Left ventricle myocardium inferior (tissue), 1 donor: ENCODE measurements around the gene IRF4. TPM values are rescaled to one million over a fixed set of nuclear protein-coding genes. Genes with fewer than 3 reads are reported as not detected.

Experiments
- DNase-seq: peaks from one replicate; pipeline ENCODE4 v3.0.0-alpha.2; 2020
- H3K27ac ChIP-seq: fragments of 200-600 bp; replicated peaks from 2 replicates; pipeline ENCODE4 v1.8.0; 2021
- H3K27me3 ChIP-seq: fragments of 200-600 bp; 2 replicates; pipeline ENCODE4 v1.8.0; 2021; ENCODE audit warnings: low read depth
- H3K36me3 ChIP-seq: fragments of 200-600 bp; 2 replicates; pipeline ENCODE4 v1.8.0; 2021
- H3K4me1 ChIP-seq: fragments of 200-600 bp; 2 replicates; pipeline ENCODE4 v1.8.0; 2021
- H3K4me3 ChIP-seq: fragments of 200-600 bp; 2 replicates; pipeline ENCODE4 v1.8.0; 2021; ENCODE audit warnings: mild to moderate bottlenecking, moderate library complexity
- H3K9me3 ChIP-seq: fragments of 200-600 bp; replicated peaks from 2 replicates; pipeline ENCODE4 v1.8.0; 2021
- intact Hi-C: fragments of 100-400 bp; cut with micrococcal nuclease; formaldehyde crosslinking; loops from one replicate; pipeline ENCODE4 v1.11.0; 2022
- total RNA-seq: library from RNA; stranded (reverse); fragmentation: NEBNext Ultra II Directional; extraction: Animal tissue kit (Norgen Biotek cat#: 25700); gene quantifications from one replicate; pipeline ENCODE4 v1.2.1, GENCODE V29; 2021
- TF ChIP-seq, protein P1 (sequence below): fragments of 200-600 bp; IDR thresholded peaks from 2 replicates; pipeline ENCODE4 v1.8.0; 2021; ENCODE audit warnings: antibody characterized with exemption, mild to moderate bottlenecking, borderline replicate concordance
- donor health status: DM: no; HTN: yes; CAD: no; lungs with severe emphysema.

Gene IRF4
- total RNA-seq, 1 donor from 2014 or later = 0.22 TPM

DNA sequence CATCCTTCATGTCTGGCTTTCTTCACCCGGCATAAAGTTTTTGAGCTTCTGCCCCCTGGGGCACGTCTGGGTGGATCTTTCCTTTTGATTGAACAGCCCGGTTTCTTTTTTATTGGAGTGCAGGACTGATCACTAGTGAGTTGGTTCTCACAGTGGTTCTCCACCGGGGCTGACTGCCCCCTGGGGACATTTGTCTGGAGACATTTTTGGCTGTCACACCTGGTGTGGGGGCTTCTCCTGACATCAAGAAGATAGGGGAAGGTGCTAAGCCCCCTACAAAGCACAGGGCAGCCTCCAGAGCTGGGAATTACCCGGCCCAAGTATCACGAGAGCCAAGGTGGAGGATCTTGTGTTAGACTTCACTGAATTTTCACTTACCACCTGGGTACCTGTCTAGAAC lies 25.7 kb upstream of the IRF4 start:
- peaks cover 17% of the 10 kb centered on the region for H3K9me3 ChIP-seq
- H3K36me3 ChIP-seq = no peaks in the 10 kb centered on the region
- no peak overlapping the region for H3K27ac ChIP-seq
- no peak for DNase-seq
- intact Hi-C loops = no loop called here
- TF ChIP-seq, protein P1, sequence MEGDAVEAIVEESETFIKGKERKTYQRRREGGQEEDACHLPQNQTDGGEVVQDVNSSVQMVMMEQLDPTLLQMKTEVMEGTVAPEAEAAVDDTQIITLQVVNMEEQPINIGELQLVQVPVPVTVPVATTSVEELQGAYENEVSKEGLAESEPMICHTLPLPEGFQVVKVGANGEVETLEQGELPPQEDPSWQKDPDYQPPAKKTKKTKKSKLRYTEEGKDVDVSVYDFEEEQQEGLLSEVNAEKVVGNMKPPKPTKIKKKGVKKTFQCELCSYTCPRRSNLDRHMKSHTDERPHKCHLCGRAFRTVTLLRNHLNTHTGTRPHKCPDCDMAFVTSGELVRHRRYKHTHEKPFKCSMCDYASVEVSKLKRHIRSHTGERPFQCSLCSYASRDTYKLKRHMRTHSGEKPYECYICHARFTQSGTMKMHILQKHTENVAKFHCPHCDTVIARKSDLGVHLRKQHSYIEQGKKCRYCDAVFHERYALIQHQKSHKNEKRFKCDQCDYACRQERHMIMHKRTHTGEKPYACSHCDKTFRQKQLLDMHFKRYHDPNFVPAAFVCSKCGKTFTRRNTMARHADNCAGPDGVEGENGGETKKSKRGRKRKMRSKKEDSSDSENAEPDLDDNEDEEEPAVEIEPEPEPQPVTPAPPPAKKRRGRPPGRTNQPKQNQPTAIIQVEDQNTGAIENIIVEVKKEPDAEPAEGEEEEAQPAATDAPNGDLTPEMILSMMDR = no peak
- no peaks in the 10 kb centered on the region for H3K4me1 ChIP-seq
- no peak overlapping the region for H3K4me3 ChIP-seq
- H3K27me3 ChIP-seq = peaks cover 64% of the 10 kb centered on the region

DNA sequence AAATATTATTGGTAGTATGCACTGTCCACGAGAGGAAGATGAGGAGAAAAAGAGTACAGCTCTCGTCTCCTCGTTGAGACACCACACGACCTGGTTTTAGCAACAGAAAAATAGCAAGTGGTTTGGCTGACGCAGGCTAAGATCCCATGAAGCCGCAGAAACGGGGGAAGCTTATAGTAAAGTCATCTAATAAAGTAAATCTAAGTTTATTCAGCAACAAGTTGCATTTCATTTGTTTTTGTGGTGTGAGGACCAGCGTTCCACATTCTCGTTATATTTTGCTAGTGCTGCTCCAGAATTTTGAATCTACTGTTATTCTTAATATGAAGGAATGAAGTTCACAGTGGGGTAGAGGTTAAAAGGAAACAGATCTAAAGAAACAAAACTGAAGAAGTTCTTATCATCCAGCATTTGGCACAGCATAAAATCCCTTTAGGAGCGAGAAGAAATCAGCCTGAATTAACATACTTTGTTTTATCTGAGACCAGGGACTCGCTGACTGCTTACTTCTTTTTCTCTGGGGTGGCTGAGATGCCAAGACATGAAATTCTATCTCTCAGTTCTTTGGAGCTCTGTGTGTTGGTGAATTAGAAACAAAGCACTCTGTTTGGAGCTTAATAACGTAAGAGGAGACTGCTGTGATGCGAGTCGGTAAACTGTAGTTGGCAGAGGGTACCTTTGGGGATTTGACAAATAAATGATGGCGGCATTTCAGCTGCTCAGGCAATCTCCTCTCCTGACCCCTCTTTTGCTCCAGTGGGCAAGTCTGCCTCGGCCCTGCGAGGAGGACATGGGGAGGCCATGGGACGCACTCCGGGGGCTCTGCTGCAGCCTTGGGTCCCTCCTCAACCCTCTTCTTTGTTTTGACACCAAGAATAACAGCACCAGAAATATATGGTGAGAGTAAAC lies 24.9 kb upstream of the IRF4 start:
- H3K27me3 ChIP-seq = peaks cover 65% of the 10 kb centered on the region

DNA sequence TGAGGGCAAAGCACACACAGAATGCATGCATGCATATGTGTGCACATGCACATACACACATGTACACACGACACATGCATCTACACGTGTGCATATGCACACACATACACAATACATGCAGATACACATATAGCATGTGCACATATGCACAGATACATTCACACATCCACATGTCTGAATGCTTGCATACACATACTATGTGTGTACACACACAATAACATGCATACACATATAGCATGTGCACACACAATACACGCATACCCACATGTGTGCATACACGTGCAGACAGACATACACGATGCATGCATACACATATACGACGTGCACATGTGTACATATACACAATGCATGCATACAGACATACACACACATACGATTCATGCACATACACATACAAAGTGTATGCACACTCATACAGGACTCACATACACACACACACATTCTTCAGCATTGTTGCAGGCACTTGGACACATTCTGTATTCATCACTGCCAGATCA lies 24.2 kb upstream of the IRF4 start:
- intact Hi-C loops = no loop called here
- DNase-seq = no peak
- H3K36me3 ChIP-seq = no peaks in the 10 kb centered on the region
- peaks cover 68% of the 10 kb centered on the region for H3K27me3 ChIP-seq
- H3K9me3 ChIP-seq = peaks cover 17% of the 10 kb centered on the region
- H3K27ac ChIP-seq = no peak overlapping the region
- H3K4me1 ChIP-seq = no peaks in the 10 kb centered on the region
- TF ChIP-seq, protein P1 = no peak
- no peak overlapping the region for H3K4me3 ChIP-seq

More for the DNA sequence above, 24.9 kb upstream of the IRF4 start:
- Histone ChIP-seq H3K27ac (no peak overlapping the region), H3K9me3 (peaks cover 17% of the 10 kb centered on the region), H3K4me3 (no peak overlapping the region), H3K36me3 (no peaks in the 10 kb centered on the region), H3K4me1 (no peaks in the 10 kb centered on the region)
- intact Hi-C loops = no loop called here
- TF ChIP-seq, protein P1 = no peak
- no peak for DNase-seq

DNA sequence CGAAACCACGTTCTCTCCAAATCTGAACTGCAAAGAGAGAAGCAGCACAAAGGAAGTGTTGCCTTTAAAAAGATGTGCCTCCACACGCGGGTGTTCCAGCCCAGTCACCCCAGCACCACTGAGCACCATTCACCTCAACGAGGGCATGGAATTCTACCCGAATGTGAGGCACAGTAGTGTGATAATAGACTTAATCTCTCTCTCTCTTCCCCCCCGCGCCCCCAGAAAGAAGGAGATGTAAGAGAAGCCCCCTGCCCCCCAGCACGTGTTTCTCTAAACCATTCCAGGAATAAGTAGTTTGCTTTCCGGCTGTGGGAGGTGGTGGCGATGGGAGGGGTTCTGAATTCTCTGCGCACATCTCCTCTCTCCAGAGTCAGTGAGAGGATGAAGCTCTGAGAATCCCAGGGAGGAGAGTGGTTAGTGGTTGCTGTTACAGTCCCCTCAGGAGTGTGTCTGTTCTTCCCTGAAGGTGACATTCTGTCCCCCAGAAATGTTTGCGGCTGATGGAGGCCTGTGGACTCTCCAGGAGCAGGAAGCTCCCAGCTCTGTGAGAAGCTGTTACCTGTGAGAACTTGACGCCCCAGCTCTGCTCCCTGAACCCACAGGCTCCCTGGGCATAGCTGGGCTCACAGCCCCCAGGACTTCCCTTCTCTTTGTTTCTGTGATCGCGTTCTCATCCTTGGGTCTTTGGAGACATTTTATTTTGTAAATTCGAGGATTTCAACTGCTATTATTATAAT lies 23.5 kb upstream of the IRF4 start:
- no peak overlapping the region for H3K27ac ChIP-seq
- peaks cover 1% of the 10 kb centered on the region for H3K4me1 ChIP-seq
- TF ChIP-seq, protein P1 = no peak
- H3K36me3 ChIP-seq = no peaks in the 10 kb centered on the region
- H3K27me3 ChIP-seq = peaks cover 75% of the 10 kb centered on the region
- intact Hi-C loops = no loop called here
- H3K9me3 ChIP-seq = peaks cover 13% of the 10 kb centered on the region
- no peak overlapping the region for H3K4me3 ChIP-seq
- DNase-seq = no peak

DNA sequence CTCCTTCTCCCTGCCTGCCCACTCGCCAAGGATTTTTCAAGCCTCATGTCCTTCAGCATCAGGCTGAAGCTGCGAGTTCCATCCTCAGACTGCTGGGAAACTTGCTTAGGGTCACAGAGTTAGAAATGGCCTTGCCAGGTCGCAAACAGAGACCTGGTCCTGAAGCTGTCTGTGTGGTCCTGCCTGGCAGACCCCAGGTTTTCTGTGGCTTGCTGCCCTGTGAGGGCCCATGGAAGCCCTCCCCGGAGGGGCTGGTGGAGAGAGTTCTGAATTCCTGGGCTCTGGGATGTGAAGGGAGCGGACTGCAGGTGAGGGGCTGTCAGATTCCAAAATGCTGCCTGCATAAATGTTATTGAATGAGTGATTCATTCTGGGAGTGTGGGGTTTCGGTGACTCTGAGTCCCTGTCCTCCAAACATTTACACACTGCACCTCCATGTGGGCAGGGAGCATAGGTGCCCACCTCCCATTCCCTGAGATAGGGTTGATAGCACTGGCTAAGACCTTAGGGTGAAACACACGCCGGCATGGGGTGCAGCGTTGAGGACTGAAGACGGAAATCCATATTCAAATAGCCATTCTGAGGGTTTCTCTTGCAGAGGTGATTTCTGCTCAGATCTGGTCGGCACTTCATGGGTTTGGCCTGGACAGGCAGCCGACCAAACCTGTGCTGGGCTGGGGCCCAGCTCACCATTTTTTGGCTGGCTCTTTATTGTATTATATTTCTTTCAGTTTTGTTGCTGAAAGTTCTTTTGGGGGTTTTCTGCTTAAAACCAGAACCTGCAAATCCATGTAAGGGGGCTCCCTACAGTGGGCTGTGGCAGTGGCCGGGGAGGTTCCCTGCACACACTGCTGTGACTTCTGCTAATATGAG lies 21.8 kb upstream of the IRF4 start:
- Histone ChIP-seq H3K36me3 (no peaks in the 10 kb centered on the region), H3K4me1 (peaks cover 14% of the 10 kb centered on the region), H3K4me3 (no peak overlapping the region), H3K27me3 (peaks cover 82% of the 10 kb centered on the region), H3K9me3 (no peaks in the 10 kb centered on the region), H3K27ac (no peak overlapping the region)
- no peak for DNase-seq
- intact Hi-C loops = no loop called here
- TF ChIP-seq, protein P1 = no peak
